ENCODE measurements around the gene EIF2S1.
"Not testable (repeated sequence)": the region's sequence is repeated elsewhere in the genome, so short reads cannot be mapped to it uniquely, and the experiment has no call there.

The EIF2S1 gene

GRCh38 chr14:67396381-67396970 is 36.3 kb downstream of the EIF2S1 start:
- Histone ChIP-seq H3K27ac (ENCODE audit: poor library complexity, severe bottlenecking) (no peak overlapping the region), H3K4me3 (ENCODE audit: severe bottlenecking) (no peak overlapping the region), H3K4me1 (ENCODE audit: insufficient read depth, poor library complexity, severe bottlenecking) (no peaks in the 10 kb centered on the region), H3K27me3 (ENCODE audit: insufficient read depth, poor library complexity, severe bottlenecking) (no peaks in the 10 kb centered on the region), H3K9me3 (ENCODE audit: severe bottlenecking) (no peaks in the 10 kb centered on the region), H3K36me3 (ENCODE audit: low read depth) (peaks cover 91% of the 10 kb centered on the region)
- DNase-seq (ENCODE audit: low spot score) (no peak), ATAC-seq (ENCODE audit: low read depth) (no peak)
- no peak for TF ChIP-seq CTCF (IDR thresholded peaks at IDR 0.05; ENCODE audit: poor library complexity, severe bottlenecking)

GRCh38 chr14:67397536-67397935 is 37.4 kb downstream of the EIF2S1 start:
- H3K27me3 ChIP-seq (ENCODE audit: insufficient read depth, poor library complexity, severe bottlenecking): no peaks in the 10 kb centered on the region
- H3K9me3 ChIP-seq (ENCODE audit: severe bottlenecking): no peaks in the 10 kb centered on the region
- H3K36me3 ChIP-seq (ENCODE audit: low read depth): peaks cover 91% of the 10 kb centered on the region
- no peak for TF ChIP-seq CTCF (IDR thresholded peaks at IDR 0.05; ENCODE audit: poor library complexity, severe bottlenecking)
- ATAC-seq (ENCODE audit: low read depth) (no peak), DNase-seq (ENCODE audit: low spot score) (peak; percentile 60)
- H3K27ac ChIP-seq (ENCODE audit: poor library complexity, severe bottlenecking): no peak overlapping the region
- no peak overlapping the region for H3K4me3 ChIP-seq (ENCODE audit: severe bottlenecking)
- H3K4me1 ChIP-seq (ENCODE audit: insufficient read depth, poor library complexity, severe bottlenecking): no peaks in the 10 kb centered on the region

GRCh38 chr14:67400434-67400833 is 40.3 kb downstream of the EIF2S1 start:
- Histone ChIP-seq H3K4me1 (ENCODE audit: insufficient read depth, poor library complexity, severe bottlenecking) (no peaks in the 10 kb centered on the region), H3K27me3 (ENCODE audit: insufficient read depth, poor library complexity, severe bottlenecking) (no peaks in the 10 kb centered on the region), H3K27ac (ENCODE audit: poor library complexity, severe bottlenecking) (no peak overlapping the region), H3K4me3 (ENCODE audit: severe bottlenecking) (no peak overlapping the region), H3K9me3 (ENCODE audit: severe bottlenecking) (no peaks in the 10 kb centered on the region), H3K36me3 (ENCODE audit: low read depth) (peaks cover 91% of the 10 kb centered on the region)
- DNase-seq (ENCODE audit: low spot score) (peak; percentile 36), ATAC-seq (ENCODE audit: low read depth) (no peak)
- TF ChIP-seq CTCF (IDR thresholded peaks at IDR 0.05; ENCODE audit: poor library complexity, severe bottlenecking): no peak

- no peak overlapping the region for H3K4me3 ChIP-seq (ENCODE audit: severe bottlenecking)
- no peak for ATAC-seq (ENCODE audit: low read depth)
Observed at GRCh38 chr14:67405771-67406170, 45.6 kb downstream of the EIF2S1 start.

GRCh38 chr14:67408122-67408801 is 48.1 kb downstream of the EIF2S1 start:
- H3K9me3 ChIP-seq (ENCODE audit: severe bottlenecking); H3K27ac ChIP-seq (ENCODE audit: poor library complexity, severe bottlenecking); H3K27me3 ChIP-seq (ENCODE audit: insufficient read depth, poor library complexity, severe bottlenecking); H3K4me3 ChIP-seq (ENCODE audit: severe bottlenecking); ATAC-seq (ENCODE audit: low read depth): not testable (repeated sequence)
- Histone ChIP-seq H3K36me3 (ENCODE audit: low read depth) (peaks cover 71% of the 10 kb centered on the region), H3K4me1 (ENCODE audit: insufficient read depth, poor library complexity, severe bottlenecking) (peaks cover 27% of the 10 kb centered on the region)
- peak; percentile 5 for DNase-seq (ENCODE audit: low spot score)

More at GRCh38 chr14:67405771-67406170, 45.6 kb downstream of the EIF2S1 start:
- peak; percentile 17 for DNase-seq (ENCODE audit: low spot score)
- Histone ChIP-seq H3K27ac (ENCODE audit: poor library complexity, severe bottlenecking) (no peak overlapping the region), H3K9me3 (ENCODE audit: severe bottlenecking) (no peaks in the 10 kb centered on the region), H3K36me3 (ENCODE audit: low read depth) (peaks cover 94% of the 10 kb centered on the region), H3K4me1 (ENCODE audit: insufficient read depth, poor library complexity, severe bottlenecking) (peaks cover 20% of the 10 kb centered on the region), H3K27me3 (ENCODE audit: insufficient read depth, poor library complexity, severe bottlenecking) (no peaks in the 10 kb centered on the region)
- no peak for TF ChIP-seq CTCF (IDR thresholded peaks at IDR 0.05; ENCODE audit: poor library complexity, severe bottlenecking)
